GM12875 (cell line): ENCODE results near the gene ASCL5.
"Not testable (repeated sequence)": the region's sequence is repeated elsewhere in the genome, so short reads cannot be mapped to it uniquely, and the experiment has no call there.

ENCODE experiments used
- H3K4me3 ChIP-seq: one replicate; pipeline ENCODE4 v1.5.1; 2011; ENCODE audit warnings: low read depth, low read length, control low read depth
- TF ChIP-seq, protein P1 (sequence below): IDR thresholded peaks from 2 replicates; pipeline ENCODE4 v1.5.1; 2011; ENCODE audit warnings: low read depth, mild to moderate bottlenecking, control low read depth, inconsistent platforms, low read length, moderate library complexity, borderline replicate concordance; ENCODE audit not compliant: insufficient read depth

The ASCL5 gene

DNA sequence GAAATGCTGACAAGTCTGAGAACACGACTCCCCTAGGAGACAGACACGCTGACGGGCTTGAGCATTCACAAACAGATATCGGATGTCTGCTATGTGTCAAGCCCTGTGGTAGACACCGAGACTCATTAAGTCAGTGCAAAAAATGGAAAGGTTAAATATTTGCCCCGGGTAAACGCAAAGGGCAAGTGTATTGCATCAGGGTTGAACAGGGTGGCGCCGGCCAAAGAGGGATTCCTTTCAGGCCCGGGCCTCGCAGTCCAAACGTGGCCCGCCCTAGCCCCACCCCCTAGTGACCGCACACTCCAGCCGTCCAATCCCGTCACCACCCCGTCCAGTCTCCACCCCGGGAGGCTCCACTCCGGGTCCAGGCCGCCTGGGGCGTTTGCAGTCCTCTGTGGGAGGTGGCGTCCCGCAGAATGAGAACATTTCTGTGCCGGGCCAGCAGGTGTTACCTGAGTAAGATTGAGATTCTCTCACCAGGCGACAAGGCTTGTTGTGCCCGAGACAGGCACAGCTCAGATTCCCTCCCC, 43.6 kb upstream of the ASCL5 start:
- H3K4me3 ChIP-seq = peak overlapping the region; percentile 39
- TF ChIP-seq, protein P1, sequence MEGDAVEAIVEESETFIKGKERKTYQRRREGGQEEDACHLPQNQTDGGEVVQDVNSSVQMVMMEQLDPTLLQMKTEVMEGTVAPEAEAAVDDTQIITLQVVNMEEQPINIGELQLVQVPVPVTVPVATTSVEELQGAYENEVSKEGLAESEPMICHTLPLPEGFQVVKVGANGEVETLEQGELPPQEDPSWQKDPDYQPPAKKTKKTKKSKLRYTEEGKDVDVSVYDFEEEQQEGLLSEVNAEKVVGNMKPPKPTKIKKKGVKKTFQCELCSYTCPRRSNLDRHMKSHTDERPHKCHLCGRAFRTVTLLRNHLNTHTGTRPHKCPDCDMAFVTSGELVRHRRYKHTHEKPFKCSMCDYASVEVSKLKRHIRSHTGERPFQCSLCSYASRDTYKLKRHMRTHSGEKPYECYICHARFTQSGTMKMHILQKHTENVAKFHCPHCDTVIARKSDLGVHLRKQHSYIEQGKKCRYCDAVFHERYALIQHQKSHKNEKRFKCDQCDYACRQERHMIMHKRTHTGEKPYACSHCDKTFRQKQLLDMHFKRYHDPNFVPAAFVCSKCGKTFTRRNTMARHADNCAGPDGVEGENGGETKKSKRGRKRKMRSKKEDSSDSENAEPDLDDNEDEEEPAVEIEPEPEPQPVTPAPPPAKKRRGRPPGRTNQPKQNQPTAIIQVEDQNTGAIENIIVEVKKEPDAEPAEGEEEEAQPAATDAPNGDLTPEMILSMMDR = no peak

DNA sequence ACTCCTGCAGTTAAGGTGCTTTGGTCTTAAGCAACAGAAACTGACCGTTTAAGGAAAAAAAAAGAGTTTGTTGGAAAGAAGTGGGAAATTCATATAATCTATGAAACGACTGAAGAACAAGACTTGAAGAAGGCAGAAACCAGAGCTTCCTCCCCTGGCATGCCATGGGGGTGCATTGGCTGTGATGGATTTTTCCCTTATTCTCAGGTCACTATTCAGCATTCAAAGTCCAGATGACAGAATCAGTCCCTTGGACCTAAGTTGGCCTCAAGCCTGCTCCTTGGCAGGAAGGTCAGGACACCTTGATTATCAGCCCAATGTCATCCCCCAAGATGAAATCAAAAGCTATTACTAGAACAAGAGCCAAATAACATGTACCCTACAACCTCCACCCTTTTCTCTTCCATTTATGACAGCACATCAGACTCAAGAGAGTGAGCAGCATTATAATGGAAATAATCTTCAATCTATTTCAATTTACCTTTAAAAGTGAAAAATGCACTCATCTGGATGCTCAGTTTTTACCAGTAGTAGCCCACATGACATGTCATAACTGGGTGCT, 43.1 kb upstream of the ASCL5 start:
- TF ChIP-seq, protein P1 = no peak
- no peak overlapping the region for H3K4me3 ChIP-seq

DNA sequence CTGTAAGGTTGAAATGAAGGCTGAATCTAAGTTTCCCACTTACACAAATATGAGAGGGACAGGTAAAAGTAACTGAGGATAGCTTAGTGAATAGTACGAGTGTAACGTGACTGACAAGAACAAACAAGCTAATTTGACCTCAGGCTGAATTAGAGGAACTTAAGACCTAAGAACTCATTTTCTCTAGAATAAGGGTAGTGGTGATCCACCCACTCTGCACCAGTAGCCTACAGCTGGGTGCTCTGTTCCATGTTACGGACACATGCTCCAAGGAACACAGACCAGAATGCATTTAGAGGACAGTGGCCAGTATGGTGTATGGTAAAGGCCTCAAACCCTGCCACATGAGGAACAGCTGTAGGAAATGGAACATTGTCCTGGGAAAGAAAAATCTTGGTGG, 42.2 kb upstream of the ASCL5 start:
- TF ChIP-seq, protein P1 = no peak
- H3K4me3 ChIP-seq = no peak overlapping the region

DNA sequence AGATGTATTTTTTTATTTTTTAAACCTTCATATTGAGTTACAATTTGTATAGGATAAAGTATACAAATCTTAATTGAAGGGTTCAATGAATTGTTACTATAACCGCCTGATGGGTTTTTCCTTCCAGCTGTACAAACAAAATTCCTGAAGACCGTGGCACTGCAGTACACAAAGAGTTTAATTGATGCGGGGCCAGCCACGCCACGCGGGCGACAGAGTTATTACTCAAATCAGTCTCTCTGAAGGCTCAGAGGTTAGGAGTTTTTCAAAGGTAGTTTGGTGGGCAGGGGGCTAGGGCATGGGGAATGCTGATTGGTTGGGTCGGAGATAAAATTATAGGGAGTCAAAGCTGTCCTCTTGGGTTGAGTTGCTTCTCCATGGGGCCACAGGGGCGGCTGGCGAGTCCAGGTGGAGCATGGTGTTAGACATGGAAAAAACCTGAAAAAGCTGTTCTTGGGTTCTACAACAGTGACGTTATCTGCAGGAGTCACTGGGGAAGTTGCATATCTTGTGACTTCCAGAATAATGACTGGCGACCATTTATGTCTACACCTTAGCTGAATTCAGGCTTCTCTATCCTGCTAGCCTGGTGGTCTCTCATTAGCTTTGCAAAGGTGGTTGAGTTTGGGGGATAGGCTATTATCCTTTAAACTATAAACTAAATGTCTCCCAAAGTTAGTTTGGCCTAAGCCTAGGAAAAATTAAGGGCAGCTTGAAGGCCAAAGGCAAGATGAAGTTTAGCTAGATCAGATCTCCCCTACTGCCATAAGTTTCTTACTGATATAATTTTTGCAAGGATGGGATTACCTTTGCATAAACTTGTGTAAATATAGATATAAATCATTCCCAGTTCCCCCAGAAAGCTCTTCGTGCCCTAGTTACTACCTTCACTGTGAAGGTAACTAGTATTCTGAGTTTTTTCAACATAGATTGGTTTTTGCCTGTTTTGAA, 40.3 kb upstream of the ASCL5 start:
- TF ChIP-seq, protein P1 = no peak
- H3K4me3 ChIP-seq = no peak overlapping the region

DNA sequence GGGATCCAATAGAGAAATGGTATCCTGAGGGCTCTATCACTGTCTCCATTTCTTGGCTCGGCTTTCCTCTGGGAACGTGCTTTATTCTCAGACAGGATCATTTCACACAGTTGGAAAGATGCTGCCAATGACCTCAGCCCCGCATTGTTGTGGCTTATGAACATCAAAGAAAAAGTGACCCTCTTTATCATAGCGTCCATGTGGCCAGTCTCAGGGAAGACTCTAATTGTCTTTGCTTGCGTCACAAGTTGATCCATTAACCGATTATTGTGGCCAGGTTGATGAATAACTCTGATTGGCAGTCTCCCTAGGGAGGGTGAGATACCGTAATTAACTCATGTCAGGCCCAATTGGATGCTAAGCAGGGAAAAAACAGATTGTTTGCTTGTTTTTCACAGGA, 37.7 kb upstream of the ASCL5 start:
- TF ChIP-seq, protein P1 = no peak
- no peak overlapping the region for H3K4me3 ChIP-seq

DNA sequence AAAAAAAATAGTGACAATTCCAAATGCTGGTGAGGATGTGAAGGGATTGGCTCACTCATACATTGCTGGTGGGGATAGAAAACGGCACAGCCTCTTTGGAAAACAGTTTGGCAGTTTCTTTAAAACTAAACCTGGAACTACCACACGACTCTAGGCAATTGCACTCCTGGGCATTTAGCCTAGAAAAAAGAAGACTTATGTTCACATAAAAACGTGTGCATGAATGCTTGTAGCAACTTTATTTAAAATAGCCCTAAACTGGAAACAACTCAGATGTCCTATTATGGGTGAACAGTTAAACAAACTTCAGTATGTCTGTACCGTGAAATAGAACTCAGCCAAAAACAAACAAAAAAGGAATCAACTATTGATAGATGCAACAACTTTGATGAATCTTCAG, 36.7 kb upstream of the ASCL5 start:
- TF ChIP-seq, protein P1 = no peak

DNA sequence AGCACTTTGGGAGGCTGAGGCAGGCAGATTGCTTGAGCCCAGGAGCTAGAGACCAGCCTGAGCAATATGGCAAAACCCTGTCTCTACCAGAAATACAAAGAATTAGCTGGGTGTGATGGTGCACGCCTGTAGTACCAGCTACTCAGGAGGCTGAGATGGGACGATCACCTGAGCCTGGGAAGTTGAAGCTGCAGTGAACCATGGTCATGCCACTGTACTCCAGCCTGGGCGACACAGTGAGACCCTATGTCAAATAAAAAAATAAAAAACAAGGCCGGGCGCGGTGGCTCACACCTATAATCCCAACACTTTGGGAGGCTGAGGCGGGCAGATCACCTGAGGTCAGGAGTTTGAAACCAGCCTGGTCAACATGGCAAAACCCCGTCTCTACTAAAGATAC, 36.1 kb upstream of the ASCL5 start:
- not testable (repeated sequence) for H3K4me3 ChIP-seq

More for the DNA sequence above, 36.7 kb upstream of the ASCL5 start:
- H3K4me3 ChIP-seq = no peak overlapping the region
